Liver (tissue), 3 donors: ENCODE measurements around the gene LSM7.

Experiments used
- GABPA ChIP-seq, 2 donors: IDR thresholded peaks in 1 of 2; conservative IDR thresholded peaks in 1 of 2; 2 replicates each; pipeline ENCODE4 v1.6.1; 2016; ENCODE audit warnings: antibody characterized with exemption in 2 of 2, mild to moderate bottlenecking in 1 of 2, moderate library complexity in 1 of 2
- JUND ChIP-seq, 2 donors: IDR thresholded peaks; 2 replicates each; pipeline ENCODE4 v1.6.1; 2016; ENCODE audit warnings: antibody characterized with exemption in 2 of 2
- SP1 ChIP-seq: IDR thresholded peaks from 2 replicates; pipeline ENCODE4 v1.6.1; 2018; ENCODE audit warnings: antibody characterized with exemption, mild to moderate bottlenecking
- TAF1 ChIP-seq: conservative IDR thresholded peaks from 2 replicates; pipeline ENCODE4 v1.6.1; 2016; ENCODE audit warnings: antibody characterized with exemption, mild to moderate bottlenecking
- YY1 ChIP-seq: IDR thresholded peaks from 2 replicates; pipeline ENCODE4 v1.6.1; 2016; ENCODE audit warnings: antibody characterized with exemption, mild to moderate bottlenecking
- TF ChIP-seq, protein P1 (sequence below): fragments of 150-350 bp; IDR thresholded peaks from 2 replicates; pipeline ENCODE4 v1.5.1; 2017; ENCODE audit warnings: improper control_type of control experiment, low read depth, low read length; ENCODE audit not compliant: missing input control
- TF ChIP-seq, protein P2 (sequence below): IDR thresholded peaks from 2 replicates; pipeline ENCODE4 v1.6.1; 2016; ENCODE audit warnings: antibody characterized with exemption
- donor health status: healthy.
- donor health status: healthy.

DNA sequence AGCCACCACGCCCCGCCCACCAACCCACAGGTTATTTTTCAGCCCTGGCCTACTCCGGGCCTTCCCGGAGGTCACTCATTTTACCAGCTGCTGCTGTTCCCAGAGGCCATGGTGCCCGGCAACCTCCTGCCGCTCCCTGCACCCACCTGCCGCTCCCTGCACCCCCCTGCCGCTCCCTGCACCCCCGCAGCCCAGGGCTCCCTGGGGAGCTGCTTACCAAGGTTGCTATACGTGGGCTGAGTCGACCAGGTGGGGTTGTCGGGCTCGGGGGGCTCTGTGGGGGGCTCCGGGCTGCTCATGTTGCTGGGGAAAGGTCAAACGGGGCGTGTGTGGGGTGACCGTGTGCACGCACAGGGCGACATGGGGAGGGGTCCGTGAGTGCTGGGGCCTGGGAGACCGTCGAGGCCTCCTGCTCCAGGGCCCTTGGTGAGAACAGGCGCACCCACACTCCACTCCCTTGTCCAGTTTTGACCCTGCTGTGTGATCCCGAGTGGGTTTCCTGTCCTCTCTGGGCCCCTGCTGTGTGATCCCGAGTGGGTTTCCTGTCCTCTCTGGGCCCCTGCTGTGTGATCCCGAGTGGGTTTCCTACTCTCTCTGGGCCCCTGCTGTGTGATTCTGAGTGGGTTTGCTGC is 47.6 kb downstream of the LSM7 start:
- TF ChIP-seq GABPA (IDR thresholded peaks at IDR 0.05 in 1 of 2, conservative IDR thresholded peaks at IDR 0.05 in 1 of 2): no peak
- TF ChIP-seq YY1: no peak
- TF ChIP-seq, protein P1, sequence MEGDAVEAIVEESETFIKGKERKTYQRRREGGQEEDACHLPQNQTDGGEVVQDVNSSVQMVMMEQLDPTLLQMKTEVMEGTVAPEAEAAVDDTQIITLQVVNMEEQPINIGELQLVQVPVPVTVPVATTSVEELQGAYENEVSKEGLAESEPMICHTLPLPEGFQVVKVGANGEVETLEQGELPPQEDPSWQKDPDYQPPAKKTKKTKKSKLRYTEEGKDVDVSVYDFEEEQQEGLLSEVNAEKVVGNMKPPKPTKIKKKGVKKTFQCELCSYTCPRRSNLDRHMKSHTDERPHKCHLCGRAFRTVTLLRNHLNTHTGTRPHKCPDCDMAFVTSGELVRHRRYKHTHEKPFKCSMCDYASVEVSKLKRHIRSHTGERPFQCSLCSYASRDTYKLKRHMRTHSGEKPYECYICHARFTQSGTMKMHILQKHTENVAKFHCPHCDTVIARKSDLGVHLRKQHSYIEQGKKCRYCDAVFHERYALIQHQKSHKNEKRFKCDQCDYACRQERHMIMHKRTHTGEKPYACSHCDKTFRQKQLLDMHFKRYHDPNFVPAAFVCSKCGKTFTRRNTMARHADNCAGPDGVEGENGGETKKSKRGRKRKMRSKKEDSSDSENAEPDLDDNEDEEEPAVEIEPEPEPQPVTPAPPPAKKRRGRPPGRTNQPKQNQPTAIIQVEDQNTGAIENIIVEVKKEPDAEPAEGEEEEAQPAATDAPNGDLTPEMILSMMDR: no peak
- no peak for TF ChIP-seq TAF1
- no peak for TF ChIP-seq JUND (IDR thresholded peaks at IDR 0.05)
- TF ChIP-seq, protein P2, sequence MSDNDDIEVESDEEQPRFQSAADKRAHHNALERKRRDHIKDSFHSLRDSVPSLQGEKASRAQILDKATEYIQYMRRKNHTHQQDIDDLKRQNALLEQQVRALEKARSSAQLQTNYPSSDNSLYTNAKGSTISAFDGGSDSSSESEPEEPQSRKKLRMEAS: no peak
- TF ChIP-seq SP1: no peak
